IMR-90 (cell line): ENCODE data around the gene ATP11A. TPM values are rescaled to one million over a fixed set of nuclear protein-coding genes. Genes with fewer than 3 reads are reported as not detected.

Experiments used
- ATAC-seq: fragments of 200-7000 bp; cut with Tn5 transposase; 2 replicates; pipeline ENCODE4 v1.9.1; 2020; ENCODE audit warnings: low read depth, mild to moderate bottlenecking, moderate library complexity
- BruUV-seq: library from RNA; stranded (reverse); fragments of 400-500 nt; replicated peaks from 2 replicates; lab custom pipeline; 2021; lab: Mats Ljungman, UMichigan
- CTCF ChIA-PET: fragments of 300-600 bp; formaldehyde crosslinking; extraction: SDS; loops from one replicate; lab custom pipeline; 2021; ENCODE audit warnings: antibody characterized with exemption; lab: Yijun Ruan, JAX
- POLR2A ChIA-PET: fragments of 300-600 bp; sonication (Branson Sonifier 250); formaldehyde crosslinking; loops from one replicate; lab custom pipeline; 2022; ENCODE audit warnings: antibody characterized with exemption; ENCODE audit not compliant: unreplicated experiment; lab: Charles Lee
- DNase-seq: peaks from one replicate; pipeline ENCODE4 v3.0.0; 2013
- H2AFZ ChIP-seq: replicated peaks from 2 replicates; pipeline ENCODE3; 2013; ENCODE audit warnings: low read length, mild to moderate bottlenecking; ENCODE audit not compliant: poor library complexity
- H2AK5ac ChIP-seq: 2 replicates; pipeline ENCODE4 v1.6.1; 2013; ENCODE audit warnings: low read depth, low read length, inconsistent platforms
- H2AK9ac ChIP-seq: replicated peaks from 2 replicates; pipeline ENCODE3; 2013; ENCODE audit warnings: mild to moderate bottlenecking, low read depth, low read length, moderate library complexity; ENCODE audit not compliant: poor library complexity
- H2BK120ac ChIP-seq: 2 replicates; pipeline ENCODE4 v1.6.1; 2013; ENCODE audit warnings: low read depth, low read length, inconsistent platforms
- H2BK15ac ChIP-seq: 3 replicates; pipeline ENCODE4 v1.6.1; 2013; ENCODE audit warnings: low read depth, low read length, inconsistent platforms
- H2BK20ac ChIP-seq: 2 replicates; pipeline ENCODE4 v1.6.1; 2013; ENCODE audit warnings: low read depth, mild to moderate bottlenecking, inconsistent platforms, low read length, moderate library complexity
- H2BK5ac ChIP-seq: 2 replicates; pipeline ENCODE4 v1.6.1; 2013; ENCODE audit warnings: mild to moderate bottlenecking, low read depth, low read length, inconsistent platforms; ENCODE audit not compliant: poor library complexity, severe bottlenecking
- H3K14ac ChIP-seq: replicated peaks from 2 replicates; pipeline ENCODE4 v1.6.1; 2013; ENCODE audit warnings: low read depth, low read length, inconsistent platforms
- H3K18ac ChIP-seq: 2 replicates; pipeline ENCODE4 v1.6.1; 2013; ENCODE audit warnings: low read depth, low read length, control low read depth
- H3K23ac ChIP-seq: 2 replicates; pipeline ENCODE4 v1.6.1; 2013; ENCODE audit warnings: low read depth, low read length, inconsistent platforms
- H3K27ac ChIP-seq: 2 replicates; pipeline ENCODE4 v1.5.1; 2013; ENCODE audit warnings: mild to moderate bottlenecking, control low read depth, low read length; ENCODE audit not compliant: insufficient read depth
- H3K27me3 ChIP-seq: 2 replicates; pipeline ENCODE4 v1.6.1; 2013; ENCODE audit warnings: low read length; ENCODE audit not compliant: control insufficient read depth, insufficient read depth
- H3K36me3 ChIP-seq: 2 replicates; pipeline ENCODE4 v1.6.1; 2013; ENCODE audit warnings: low read length, mixed read lengths; ENCODE audit not compliant: control insufficient read depth, insufficient read depth
- H3K4ac ChIP-seq: 2 replicates; pipeline ENCODE4 v1.6.1; 2013; ENCODE audit warnings: low read depth, low read length, inconsistent platforms
- H3K4me1 ChIP-seq: 2 replicates; pipeline ENCODE4 v1.6.1; 2013; ENCODE audit warnings: low read length, mixed read lengths; ENCODE audit not compliant: control insufficient read depth, insufficient read depth
- H3K4me2 ChIP-seq: 2 replicates; pipeline ENCODE4 v1.6.1; 2013; ENCODE audit warnings: low read depth, mild to moderate bottlenecking, control low read depth, low read length, moderate library complexity
- H3K4me3 ChIP-seq: 2 replicates; pipeline ENCODE4 v1.5.1; 2013; ENCODE audit warnings: low read depth, mild to moderate bottlenecking, control low read depth, low read length, moderate library complexity; ENCODE audit not compliant: insufficient read depth
- H3K56ac ChIP-seq: 2 replicates; pipeline ENCODE4 v1.6.1; 2013; ENCODE audit warnings: low read length, inconsistent platforms; ENCODE audit not compliant: insufficient read depth; ENCODE audit errors: extremely low read depth
- H3K79me1 ChIP-seq, 2 experiments: 2 replicates each; pipeline ENCODE4 v1.6.1; 2013; ENCODE audit warnings: low read length in 2 of 2, inconsistent platforms in 1 of 2, low read depth in 1 of 2
- H3K9ac ChIP-seq: 2 replicates; pipeline ENCODE4 v1.6.1; 2013; ENCODE audit warnings: low read depth, low read length, control low read depth
- H3K9me1 ChIP-seq: 2 replicates; pipeline ENCODE4 v1.6.1; 2013; ENCODE audit warnings: low read length, inconsistent platforms; ENCODE audit not compliant: insufficient read depth
- H3K9me3 ChIP-seq: 2 replicates; pipeline ENCODE4 v1.6.1; 2013; ENCODE audit warnings: low read length; ENCODE audit not compliant: control insufficient read depth, insufficient read depth
- H4K20me1 ChIP-seq: 2 replicates; pipeline ENCODE4 v1.6.1; 2013; ENCODE audit warnings: low read length, inconsistent platforms; ENCODE audit not compliant: insufficient read depth
- H4K5ac ChIP-seq: 2 replicates; pipeline ENCODE4 v1.6.1; 2013; ENCODE audit warnings: mild to moderate bottlenecking, low read depth, low read length, control low read depth
- H4K8ac ChIP-seq, 2 experiments: 2 replicates each; pipeline ENCODE4 v1.6.1; 2013; ENCODE audit warnings: low read depth in 2 of 2, low read length in 2 of 2, control low read depth in 1 of 2, inconsistent platforms in 1 of 2
- H4K91ac ChIP-seq: 2 replicates; pipeline ENCODE4 v1.6.1; 2013; ENCODE audit warnings: low read depth, low read length, inconsistent platforms; ENCODE audit not compliant: insufficient read depth
- BHLHE40 ChIP-seq: fragments of 150-350 bp; IDR thresholded peaks from 2 replicates; pipeline ENCODE4 v1.6.1; 2016; ENCODE audit warnings: mild to moderate bottlenecking, low read depth, low read length
- CEBPB ChIP-seq: IDR thresholded peaks from 2 replicates; pipeline ENCODE4 v1.6.1; 2012; ENCODE audit warnings: low read depth, low read length, improper control_type of control experiment
- CHD1 ChIP-seq: IDR thresholded peaks from 2 replicates; pipeline ENCODE4 v1.6.1; 2012; ENCODE audit warnings: low read depth, low read length, improper control_type of control experiment
- FOS ChIP-seq: fragments of 150-350 bp; IDR thresholded peaks from 2 replicates; pipeline ENCODE4 v1.6.1; 2016; ENCODE audit warnings: low read depth, low read length
- MAFK ChIP-seq: IDR thresholded peaks from 2 replicates; pipeline ENCODE4 v1.6.1; 2012; ENCODE audit warnings: low read depth, low read length, improper control_type of control experiment
- MAZ ChIP-seq: IDR thresholded peaks from 2 replicates; pipeline ENCODE4 v1.6.1; 2012; ENCODE audit warnings: low read depth, mild to moderate bottlenecking, low read length, improper control_type of control experiment, moderate library complexity, borderline replicate concordance
- MXI1 ChIP-seq: IDR thresholded peaks from 2 replicates; pipeline ENCODE4 v1.6.1; 2012; ENCODE audit warnings: low read depth, mild to moderate bottlenecking, low read length, moderate library complexity, borderline replicate concordance
- NFE2L2 ChIP-seq: fragments of 150-350 bp; IDR thresholded peaks from 2 replicates; pipeline ENCODE4 v1.6.1; 2016; ENCODE audit warnings: low read depth, mild to moderate bottlenecking, low read length
- POLR2A ChIP-seq: IDR thresholded peaks from 2 replicates; pipeline ENCODE4 v1.6.1; 2012; ENCODE audit warnings: mild to moderate bottlenecking, low read depth, low read length
- RAD21 ChIP-seq: IDR thresholded peaks from 2 replicates; pipeline ENCODE4 v1.6.1; 2012; ENCODE audit warnings: low read length, improper control_type of control experiment
- RCOR1 ChIP-seq: IDR thresholded peaks from 2 replicates; pipeline ENCODE4 v1.6.1; 2012; ENCODE audit warnings: mild to moderate bottlenecking, low read length, improper control_type of control experiment; ENCODE audit not compliant: insufficient replicate concordance
- RFX5 ChIP-seq: IDR thresholded peaks from 2 replicates; pipeline ENCODE4 v1.8.0; 2012; ENCODE audit warnings: low read depth, mild to moderate bottlenecking, low read length, moderate library complexity
- SMC3 ChIP-seq: fragments of 150-350 bp; IDR thresholded peaks from 2 replicates; pipeline ENCODE4 v1.6.1; 2016; ENCODE audit warnings: low read depth, mild to moderate bottlenecking, antibody characterized with exemption, low read length, moderate library complexity
- WGBS, 2 experiments: methylation state at CpG; one replicate each; pipeline versions ENCODE4 v1.1.5 to v1.1.7; 2013; ENCODE audit warnings: missing lambda C conversion rate in 2 of 2; ENCODE audit not compliant: insufficient read length in 1 of 2; ENCODE audit errors: extremely low coverage in 2 of 2; 5-methylcytosine and 5-hydroxymethylcytosine counted together
- dilution Hi-C: fragments of 300-500 bp; cut with HindIII; formaldehyde crosslinking; loops from one replicate; pipeline ENCODE4 v1.14.3; 2018; ENCODE audit warnings: low sequenced_read_pairs; ENCODE audit not compliant: unreplicated experiment
- in situ Hi-C: fragments of 300-500 bp; cut with MboI; formaldehyde crosslinking; loops from 3 replicates; pipeline ENCODE4 v1.14.3; 2019; ENCODE audit warnings: low sequenced_read_pairs, inconsistent platforms, mixed read lengths
- intact Hi-C: fragments of 100-400 bp; cut with micrococcal nuclease; formaldehyde crosslinking; loops from 2 replicates; pipeline ENCODE4 v1.10.0; 2022
- polyA plus RNA-seq, 3 experiments: library from polyadenylated mRNA; depleted of rRNA; stranded (reverse); fragments of >200 nt; gene quantifications; 2 replicates each; pipeline ENCODE4 v1.2.3, GENCODE V29; 2012; ENCODE audit warnings: low replicate concordance in 1 of 3
- total RNA-seq: library from RNA; depleted of rRNA; stranded (reverse); fragments of >200 nt; gene quantifications from 2 replicates; pipeline ENCODE4 v1.2.3, GENCODE V29; 2012
- TF ChIP-seq, protein P1 (sequence below): conservative IDR thresholded peaks from 2 replicates; pipeline ENCODE4 v1.5.1; 2012; ENCODE audit warnings: mild to moderate bottlenecking, low read depth, low read length, improper control_type of control experiment
- TF ChIP-seq, protein P2 (sequence below): fragments of 150-350 bp; IDR thresholded peaks from 2 replicates; pipeline ENCODE4 v1.6.1; 2016; ENCODE audit warnings: low read depth, mild to moderate bottlenecking, low read length, moderate library complexity, borderline replicate concordance
- TF ChIP-seq, protein P3 (sequence below): fragments of 150-350 bp; IDR thresholded peaks from 2 replicates; pipeline ENCODE4 v1.6.1; 2017; ENCODE audit warnings: mild to moderate bottlenecking, antibody characterized with exemption, low read length, low read depth

ATP11A gene
- total and polyA plus RNA-seq, 2 of the 4 experiments (the other 2 are of a cell fraction), result 8.4 to 12.0 TPM

DNA sequence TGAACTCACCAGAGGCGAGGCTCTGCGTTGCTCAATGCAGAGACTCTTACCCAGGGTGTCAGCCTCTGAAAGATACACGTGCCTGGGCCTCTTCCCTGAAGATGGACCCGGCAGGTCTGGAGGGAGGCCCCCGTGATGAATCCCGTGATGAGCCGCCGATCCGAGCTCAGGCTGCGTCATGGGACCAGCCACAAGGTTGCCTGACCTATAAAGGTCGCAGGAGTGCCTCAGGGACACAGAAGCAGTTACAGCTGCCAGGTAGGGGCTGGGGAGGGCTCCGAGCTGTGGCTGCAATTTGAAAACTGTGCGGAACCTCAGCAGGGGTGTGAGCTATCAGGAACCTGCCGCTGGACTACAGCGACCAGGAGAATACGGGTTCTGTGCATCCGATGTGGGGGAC, 10.5 kb upstream of the ATP11A start:
- ATAC-seq, result no peak
- DNase-seq, result no peak
- BruUV-seq, result no TSS peak
- H3K9ac ChIP-seq, result no peak overlapping the region
- TF ChIP-seq, protein P1, sequence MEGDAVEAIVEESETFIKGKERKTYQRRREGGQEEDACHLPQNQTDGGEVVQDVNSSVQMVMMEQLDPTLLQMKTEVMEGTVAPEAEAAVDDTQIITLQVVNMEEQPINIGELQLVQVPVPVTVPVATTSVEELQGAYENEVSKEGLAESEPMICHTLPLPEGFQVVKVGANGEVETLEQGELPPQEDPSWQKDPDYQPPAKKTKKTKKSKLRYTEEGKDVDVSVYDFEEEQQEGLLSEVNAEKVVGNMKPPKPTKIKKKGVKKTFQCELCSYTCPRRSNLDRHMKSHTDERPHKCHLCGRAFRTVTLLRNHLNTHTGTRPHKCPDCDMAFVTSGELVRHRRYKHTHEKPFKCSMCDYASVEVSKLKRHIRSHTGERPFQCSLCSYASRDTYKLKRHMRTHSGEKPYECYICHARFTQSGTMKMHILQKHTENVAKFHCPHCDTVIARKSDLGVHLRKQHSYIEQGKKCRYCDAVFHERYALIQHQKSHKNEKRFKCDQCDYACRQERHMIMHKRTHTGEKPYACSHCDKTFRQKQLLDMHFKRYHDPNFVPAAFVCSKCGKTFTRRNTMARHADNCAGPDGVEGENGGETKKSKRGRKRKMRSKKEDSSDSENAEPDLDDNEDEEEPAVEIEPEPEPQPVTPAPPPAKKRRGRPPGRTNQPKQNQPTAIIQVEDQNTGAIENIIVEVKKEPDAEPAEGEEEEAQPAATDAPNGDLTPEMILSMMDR, result no peak
- TF ChIP-seq RFX5 (no peak), MAZ (no peak), CEBPB (no peak), SMC3 (no peak), MXI1 (no peak), RAD21 (no peak), POLR2A (no peak), FOS (no peak), NFE2L2 (no peak), BHLHE40 (no peak), MAFK (no peak), RCOR1 (no peak), CHD1 (no peak)
- TF ChIP-seq, protein P2, sequence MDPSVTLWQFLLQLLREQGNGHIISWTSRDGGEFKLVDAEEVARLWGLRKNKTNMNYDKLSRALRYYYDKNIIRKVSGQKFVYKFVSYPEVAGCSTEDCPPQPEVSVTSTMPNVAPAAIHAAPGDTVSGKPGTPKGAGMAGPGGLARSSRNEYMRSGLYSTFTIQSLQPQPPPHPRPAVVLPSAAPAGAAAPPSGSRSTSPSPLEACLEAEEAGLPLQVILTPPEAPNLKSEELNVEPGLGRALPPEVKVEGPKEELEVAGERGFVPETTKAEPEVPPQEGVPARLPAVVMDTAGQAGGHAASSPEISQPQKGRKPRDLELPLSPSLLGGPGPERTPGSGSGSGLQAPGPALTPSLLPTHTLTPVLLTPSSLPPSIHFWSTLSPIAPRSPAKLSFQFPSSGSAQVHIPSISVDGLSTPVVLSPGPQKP, result no peak
- TF ChIP-seq, protein P3, sequence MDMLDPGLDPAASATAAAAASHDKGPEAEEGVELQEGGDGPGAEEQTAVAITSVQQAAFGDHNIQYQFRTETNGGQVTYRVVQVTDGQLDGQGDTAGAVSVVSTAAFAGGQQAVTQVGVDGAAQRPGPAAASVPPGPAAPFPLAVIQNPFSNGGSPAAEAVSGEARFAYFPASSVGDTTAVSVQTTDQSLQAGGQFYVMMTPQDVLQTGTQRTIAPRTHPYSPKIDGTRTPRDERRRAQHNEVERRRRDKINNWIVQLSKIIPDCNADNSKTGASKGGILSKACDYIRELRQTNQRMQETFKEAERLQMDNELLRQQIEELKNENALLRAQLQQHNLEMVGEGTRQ, result no peak
- H2AFZ ChIP-seq, result no peak overlapping the region
- intact Hi-C loops, result no loop called here
- no peak overlapping the region for H2BK15ac ChIP-seq
- in situ Hi-C loops, result no loop called here
- H4K20me1 ChIP-seq, result no peaks in the 10 kb centered on the region
- no peak overlapping the region for H3K4me3 ChIP-seq
- no peak overlapping the region for H3K56ac ChIP-seq
- no peaks in the 10 kb centered on the region for H3K9me3 ChIP-seq
- H2BK20ac ChIP-seq, result no peak overlapping the region
- CTCF ChIA-PET, result no interaction called here
- H2AK9ac ChIP-seq, result no peak overlapping the region
- peaks cover 21% of the 10 kb centered on the region for H3K27me3 ChIP-seq
- H3K27ac ChIP-seq, result no peak overlapping the region
- H3K4me2 ChIP-seq, result no peak overlapping the region
- no peak overlapping the region for H2BK5ac ChIP-seq
- no peak overlapping the region for H3K4ac ChIP-seq
- WGBS, 2 experiments, result 84% methylated on average over 10 of the region's 17 CpGs; no CpG with 5 or more reads in 1 of the 2 experiments
- no peak overlapping the region for H2AK5ac ChIP-seq
- no peak overlapping the region for H3K18ac ChIP-seq
- no peak overlapping the region for H2BK120ac ChIP-seq
- no peak overlapping the region for H4K5ac ChIP-seq
- H4K91ac ChIP-seq, result no peak overlapping the region
- H3K79me1 ChIP-seq, result no peaks in the 10 kb centered on the region
- no peak overlapping the region for H3K23ac ChIP-seq
- no peak overlapping the region for H3K14ac ChIP-seq
- dilution Hi-C loops, result no loop called here
- H4K8ac ChIP-seq, result no peak overlapping the region
- H3K36me3 ChIP-seq, result no peaks in the 10 kb centered on the region
- POLR2A ChIA-PET, result no interaction called here
- H3K4me1 ChIP-seq, result no peaks in the 10 kb centered on the region
- no peaks in the 10 kb centered on the region; the same call in 1 of the 2 replicates for H3K9me1 ChIP-seq
